ENCODE data around the gene STOML1. TPM values are rescaled to one million over a fixed set of nuclear protein-coding genes. Genes with fewer than 3 reads are reported as not detected.

The STOML1 gene
- total RNA-seq, 1 experiment from 2014 or later = 5.0 TPM

DNA sequence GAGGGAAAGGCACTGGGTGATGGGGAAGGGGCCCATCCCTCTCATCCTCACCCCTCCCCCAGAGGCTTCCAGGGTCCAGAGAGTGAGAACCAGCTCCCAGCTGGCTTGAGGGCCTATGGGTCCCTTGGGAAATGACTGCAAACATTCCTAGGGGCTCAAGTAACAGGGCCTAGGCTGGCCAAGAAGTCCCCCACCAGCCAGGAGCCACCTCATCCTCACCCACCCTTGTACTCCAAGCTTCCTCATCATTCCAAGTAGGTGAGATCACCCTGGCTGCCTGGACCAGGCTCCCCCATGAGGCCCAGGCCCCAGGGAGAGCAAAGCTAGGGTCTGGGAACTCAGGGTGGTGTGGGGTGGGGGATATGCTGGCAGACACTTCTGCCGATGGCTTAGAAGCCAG lies 51.1 kb downstream of the STOML1 start:
- H3K4me2 ChIP-seq (ENCODE audit: low read length) = 0 out of 2 replicates have a peak overlapping the region, but pooled peaks have one; percentile 7
- TF ChIP-seq CEBPB (IDR thresholded peaks at IDR 0.05; ENCODE audit: low read depth) (no peak), MAX (IDR thresholded peaks at IDR 0.05) (no peak)
- TF ChIP-seq, protein P1, sequence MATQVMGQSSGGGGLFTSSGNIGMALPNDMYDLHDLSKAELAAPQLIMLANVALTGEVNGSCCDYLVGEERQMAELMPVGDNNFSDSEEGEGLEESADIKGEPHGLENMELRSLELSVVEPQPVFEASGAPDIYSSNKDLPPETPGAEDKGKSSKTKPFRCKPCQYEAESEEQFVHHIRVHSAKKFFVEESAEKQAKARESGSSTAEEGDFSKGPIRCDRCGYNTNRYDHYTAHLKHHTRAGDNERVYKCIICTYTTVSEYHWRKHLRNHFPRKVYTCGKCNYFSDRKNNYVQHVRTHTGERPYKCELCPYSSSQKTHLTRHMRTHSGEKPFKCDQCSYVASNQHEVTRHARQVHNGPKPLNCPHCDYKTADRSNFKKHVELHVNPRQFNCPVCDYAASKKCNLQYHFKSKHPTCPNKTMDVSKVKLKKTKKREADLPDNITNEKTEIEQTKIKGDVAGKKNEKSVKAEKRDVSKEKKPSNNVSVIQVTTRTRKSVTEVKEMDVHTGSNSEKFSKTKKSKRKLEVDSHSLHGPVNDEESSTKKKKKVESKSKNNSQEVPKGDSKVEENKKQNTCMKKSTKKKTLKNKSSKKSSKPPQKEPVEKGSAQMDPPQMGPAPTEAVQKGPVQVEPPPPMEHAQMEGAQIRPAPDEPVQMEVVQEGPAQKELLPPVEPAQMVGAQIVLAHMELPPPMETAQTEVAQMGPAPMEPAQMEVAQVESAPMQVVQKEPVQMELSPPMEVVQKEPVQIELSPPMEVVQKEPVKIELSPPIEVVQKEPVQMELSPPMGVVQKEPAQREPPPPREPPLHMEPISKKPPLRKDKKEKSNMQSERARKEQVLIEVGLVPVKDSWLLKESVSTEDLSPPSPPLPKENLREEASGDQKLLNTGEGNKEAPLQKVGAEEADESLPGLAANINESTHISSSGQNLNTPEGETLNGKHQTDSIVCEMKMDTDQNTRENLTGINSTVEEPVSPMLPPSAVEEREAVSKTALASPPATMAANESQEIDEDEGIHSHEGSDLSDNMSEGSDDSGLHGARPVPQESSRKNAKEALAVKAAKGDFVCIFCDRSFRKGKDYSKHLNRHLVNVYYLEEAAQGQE (IDR thresholded peaks at IDR 0.05; ENCODE audit: low read depth) = no peak
- no peak overlapping the region for H3K27ac ChIP-seq (ENCODE audit: low read depth, low read length)
- ChIA-PET POLR2A (no interaction called here), CTCF (no interaction called here), RAD21 (ENCODE audit: low non-redundant PET in 1 of 2, low total read pairs in 2 of 2, uncharacterized antibody in 2 of 2, unreplicated experiment in 2 of 2) (no interaction called here)
- H3K9ac ChIP-seq (ENCODE audit: low read length) = no peak overlapping the region
- H3K4me3 ChIP-seq (replicated peaks in 1 of 2; ENCODE audit: low read depth in 1 of 2, low read length in 2 of 2) = no peak overlapping the region
- peaks cover 0 to 18% of the 10 kb centered on the region in 2 experiments; a peak in 2 of 4 replicates for H3K4me1 ChIP-seq (ENCODE audit: control insufficient read depth in 1 of 2, insufficient read depth in 2 of 2, low read length in 2 of 2)
- intact Hi-C loops (cut with micrococcal nuclease) = no loop called here
- H3K36me3 ChIP-seq (ENCODE audit: control insufficient read depth in 1 of 2, insufficient read depth in 2 of 2, low read length in 2 of 2) = no peaks in the 10 kb centered on the region
- BruUV-seq (replicated peaks) = no TSS peak
- no peak for ATAC-seq
- DNase-seq (ENCODE audit: low read depth, low spot score) = no peak
- H4K20me1 ChIP-seq (ENCODE audit: insufficient read depth) = no peaks in the 10 kb centered on the region
- H3K79me2 ChIP-seq (ENCODE audit: insufficient read depth, low read length) = no peaks in the 10 kb centered on the region
- no peak overlapping the region for H2AFZ ChIP-seq (ENCODE audit: low read depth, low read length, poor library complexity, severe bottlenecking)
- no peaks in the 10 kb centered on the region for H3K9me3 ChIP-seq (ENCODE audit: control insufficient read depth in 1 of 2, insufficient read depth in 1 of 2, low read depth in 1 of 2, low read length in 2 of 2)
- H3K9me2 ChIP-seq (ENCODE audit: insufficient read depth) = no peaks in the 10 kb centered on the region
- H3K27me3 ChIP-seq (ENCODE audit: insufficient read depth, low read length) = no peaks in the 10 kb centered on the region

All from HCT116 (cell line).